ENCODE results near the gene POU6F2.
"Not testable (repeated sequence)": the region's sequence is repeated elsewhere in the genome, so short reads cannot be mapped to it uniquely, and the experiment has no call there.

- TF ChIP-seq CTCF (tag by site-specific recombination; IDR thresholded peaks at IDR 0.05); ZNF670 (tag by site-specific recombination; IDR thresholded peaks at IDR 0.05; ENCODE audit: low read depth); ZNF558 (tag by site-specific recombination; IDR thresholded peaks at IDR 0.05); ZNF274 (IDR thresholded peaks at IDR 0.05; ENCODE audit: low read length); ZNF274 (tag by site-specific recombination; IDR thresholded peaks at IDR 0.05; ENCODE audit: borderline replicate concordance); ZNF707 (tag by site-specific recombination; IDR thresholded peaks at IDR 0.05); ZNF24 (tag by site-specific recombination; IDR thresholded peaks at IDR 0.05); SP2 (tag by site-specific recombination; IDR thresholded peaks at IDR 0.05); ZNF830 (tag by site-specific recombination; IDR thresholded peaks at IDR 0.05; ENCODE audit: low read depth); ZNF398 (tag by site-specific recombination; IDR thresholded peaks at IDR 0.05); ZNF292 (tag by site-specific recombination; IDR thresholded peaks at IDR 0.05; ENCODE audit: borderline replicate concordance, low read depth): not testable (repeated sequence)
Observed at GRCh38 chr7:39194388-39194787, 216.7 kb downstream of the POU6F2 start.

All from HEK293 (cell line).